Kidney (tissue), 14 donors: ENCODE data around the gene TGFB2. TPM values are rescaled to one million over a fixed set of nuclear protein-coding genes. Genes with fewer than 3 reads are reported as not detected.

ENCODE experiments used
- DNase-seq, 5 donors: peaks; one replicate each; pipeline ENCODE4 v3.0.0-alpha.2; 2013 to 2020
- FAIRE-seq: peaks from 2 replicates; lab custom pipeline; 2012; peaks lifted over from hg19 to GRCh38; lab: Jason Lieb, UNC
- H3K27ac ChIP-seq, 2 donors: one replicate each; pipeline ENCODE4 v1.7.0; 2013; ENCODE audit warnings: low read depth in 2 of 2, low read length in 2 of 2, inconsistent platforms in 1 of 2
- H3K27me3 ChIP-seq: one replicate; pipeline ENCODE4 v1.7.1; 2013; ENCODE audit warnings: low read length, inconsistent platforms; ENCODE audit not compliant: control insufficient read depth, insufficient read depth
- H3K36me3 ChIP-seq, 3 donors: one replicate each; pipeline versions ENCODE4 v1.7.0 to v1.7.1; 2013; ENCODE audit warnings: low read length in 3 of 3, control low read depth in 1 of 3, inconsistent platforms in 1 of 3; ENCODE audit not compliant: insufficient read depth in 3 of 3, control insufficient read depth in 2 of 3
- H3K4me1 ChIP-seq, 3 donors: one replicate each; pipeline versions ENCODE4 v1.7.0 to v1.7.1; 2013; ENCODE audit warnings: low read length in 3 of 3, inconsistent platforms in 1 of 3, low read depth in 1 of 3; ENCODE audit not compliant: control insufficient read depth in 2 of 3, insufficient read depth in 2 of 3
- H3K4me3 ChIP-seq, 3 donors: one replicate each; pipeline versions ENCODE4 v1.7.0 to v1.8.1; 2013; ENCODE audit warnings: low read length in 3 of 3, control low read depth in 1 of 3, inconsistent platforms in 1 of 3
- H3K9ac ChIP-seq, 3 donors: one replicate each; pipeline versions ENCODE4 v1.7.0 to v1.7.1; 2013; ENCODE audit warnings: low read length in 3 of 3, control low read depth in 1 of 3, inconsistent platforms in 1 of 3
- H3K9me3 ChIP-seq, 3 donors: one replicate each; pipeline versions ENCODE4 v1.7.0 to v1.7.1; 2013; ENCODE audit warnings: low read length in 3 of 3, control low read depth in 1 of 3, inconsistent platforms in 1 of 3; ENCODE audit not compliant: control insufficient read depth in 2 of 3, insufficient read depth in 1 of 3
- CTCF ChIP-seq: IDR thresholded peaks from 3 replicates; pipeline ENCODE4 v1.5.1; 2012; ENCODE audit warnings: mild to moderate bottlenecking, moderate library complexity, borderline replicate concordance; ENCODE audit not compliant: insufficient read depth; ENCODE audit errors: extremely low read depth
- intact Hi-C: fragments of 100-400 bp; cut with DNase I; formaldehyde crosslinking; loops from one replicate; pipeline ENCODE4 v1.11.1; 2022
- polyA plus RNA-seq: library from polyadenylated mRNA; stranded (reverse); fragments of 350-450 nt; fragmentation: Illumina TruSeq; extraction: RNeasy Lipid Tissue Mini Kit (QIAGEN cat#74804); gene quantifications from one replicate; pipeline ENCODE4 v1.2.3, GENCODE V29; 2014; ENCODE audit warnings: low read depth, low replicate concordance; ENCODE audit not compliant: insufficient read depth
- total RNA-seq: library from RNA; stranded (reverse); fragmentation: NEBNext Ultra II Directional; extraction: Animal tissue kit (Norgen Biotek cat#: 25700); gene quantifications from one replicate; pipeline ENCODE4 v1.2.1, GENCODE V29; 2021
- donor health status: control.
- donor health status: control.
- donor health status: control.
- donor health status: control.
- donor health status: control.
- donor health status: DM: yes; HTN: yes; CAD: no.
- donor health status: Normal renal cell carcinoma (clear cell type).

Gene TGFB2
- total and polyA plus RNA-seq, 2 donors from 2014 or later: 1.4 to 12.2 TPM

GRCh38 chr1:218403300-218403699, 58.2 kb downstream of the TGFB2 start:
- Histone ChIP-seq H3K27me3 (no peaks in the 10 kb centered on the region), H3K9me3 (no peaks in the 10 kb centered on the region), H3K36me3 (no peaks in the 10 kb centered on the region), H3K27ac (no peak overlapping the region), H3K4me3 (no peak overlapping the region), H3K4me1 (no peaks in the 10 kb centered on the region), H3K9ac (no peak overlapping the region)
- FAIRE-seq (no peak), DNase-seq (no peak)
- intact Hi-C loops: no loop called here
- no peak for TF ChIP-seq CTCF

DNA sequence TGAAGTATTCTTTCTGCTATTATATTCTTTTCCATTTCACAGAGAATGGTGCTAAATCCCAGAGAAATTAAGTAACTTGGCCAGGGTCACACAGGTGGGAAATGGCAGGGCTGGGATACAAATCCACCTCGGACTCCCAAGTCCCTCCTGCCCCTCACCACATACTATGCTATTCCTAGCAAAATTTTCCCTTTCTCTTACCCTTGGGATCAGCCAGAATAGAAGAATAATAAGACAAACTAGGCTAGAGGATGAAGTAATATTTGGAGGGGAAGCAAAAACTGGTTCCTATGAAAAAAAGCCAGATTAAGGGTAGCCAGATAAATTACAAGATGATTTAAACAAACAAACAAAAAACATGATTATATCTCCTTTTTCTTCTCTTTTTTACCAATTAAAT, 62.5 kb downstream of the TGFB2 start:
- no peaks in the 10 kb centered on the region for H3K4me1 ChIP-seq
- H3K27ac ChIP-seq: no peak overlapping the region
- FAIRE-seq (no peak), DNase-seq (no peak)
- H3K36me3 ChIP-seq: no peaks in the 10 kb centered on the region
- no peak overlapping the region for H3K4me3 ChIP-seq
- intact Hi-C loops: no loop called here
- H3K9ac ChIP-seq: no peak overlapping the region
- no peaks in the 10 kb centered on the region for H3K27me3 ChIP-seq
- no peaks in the 10 kb centered on the region for H3K9me3 ChIP-seq
- TF ChIP-seq CTCF: no peak

- no peak overlapping the region for H3K27ac ChIP-seq
- intact Hi-C loops: no loop called here
- H3K36me3 ChIP-seq: no peaks in the 10 kb centered on the region
- no peaks in the 10 kb centered on the region for H3K27me3 ChIP-seq
- DNase-seq (no peak), FAIRE-seq (no peak)
- H3K9ac ChIP-seq: no peak overlapping the region
- TF ChIP-seq CTCF: no peak
- no peak overlapping the region for H3K4me3 ChIP-seq
- H3K9me3 ChIP-seq: no peaks in the 10 kb centered on the region
- no peaks in the 10 kb centered on the region for H3K4me1 ChIP-seq
These were observed 63.0 kb downstream of the TGFB2 start for GRCh38 chr1:218408135-218408534.

DNA sequence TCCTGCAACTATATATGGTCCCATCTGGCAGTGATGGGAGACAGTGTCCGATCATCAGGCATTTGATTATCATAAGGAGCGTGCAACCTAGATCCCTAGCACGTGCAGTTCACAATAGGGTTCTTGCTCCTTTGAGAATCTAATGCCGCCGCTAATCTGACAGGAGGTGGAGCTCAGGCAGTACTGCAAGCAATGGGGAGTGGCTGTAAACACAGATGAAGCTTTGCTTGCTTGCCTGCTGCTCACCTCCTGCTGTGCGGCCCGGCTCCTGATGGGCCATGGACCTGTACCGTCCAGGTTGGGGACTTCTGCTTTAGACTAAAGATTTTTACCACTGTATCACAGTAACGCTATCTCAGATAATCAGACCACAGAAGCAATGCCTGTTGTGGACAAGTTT, 63.8 kb downstream of the TGFB2 start:
- DNase-seq (no peak), FAIRE-seq (no peak)
- Histone ChIP-seq H3K4me1 (peaks cover 0 to 6% (median 0%) of the 10 kb centered on the region in 3 donors), H3K27ac (no peak overlapping the region), H3K9ac (no peak overlapping the region), H3K4me3 (no peak overlapping the region), H3K36me3 (no peaks in the 10 kb centered on the region), H3K27me3 (no peaks in the 10 kb centered on the region), H3K9me3 (no peaks in the 10 kb centered on the region)
- intact Hi-C loops: no loop called here
- no peak for TF ChIP-seq CTCF
